ENCODE measurements around the gene UBE2L5.

The UBE2L5 gene

DNA sequence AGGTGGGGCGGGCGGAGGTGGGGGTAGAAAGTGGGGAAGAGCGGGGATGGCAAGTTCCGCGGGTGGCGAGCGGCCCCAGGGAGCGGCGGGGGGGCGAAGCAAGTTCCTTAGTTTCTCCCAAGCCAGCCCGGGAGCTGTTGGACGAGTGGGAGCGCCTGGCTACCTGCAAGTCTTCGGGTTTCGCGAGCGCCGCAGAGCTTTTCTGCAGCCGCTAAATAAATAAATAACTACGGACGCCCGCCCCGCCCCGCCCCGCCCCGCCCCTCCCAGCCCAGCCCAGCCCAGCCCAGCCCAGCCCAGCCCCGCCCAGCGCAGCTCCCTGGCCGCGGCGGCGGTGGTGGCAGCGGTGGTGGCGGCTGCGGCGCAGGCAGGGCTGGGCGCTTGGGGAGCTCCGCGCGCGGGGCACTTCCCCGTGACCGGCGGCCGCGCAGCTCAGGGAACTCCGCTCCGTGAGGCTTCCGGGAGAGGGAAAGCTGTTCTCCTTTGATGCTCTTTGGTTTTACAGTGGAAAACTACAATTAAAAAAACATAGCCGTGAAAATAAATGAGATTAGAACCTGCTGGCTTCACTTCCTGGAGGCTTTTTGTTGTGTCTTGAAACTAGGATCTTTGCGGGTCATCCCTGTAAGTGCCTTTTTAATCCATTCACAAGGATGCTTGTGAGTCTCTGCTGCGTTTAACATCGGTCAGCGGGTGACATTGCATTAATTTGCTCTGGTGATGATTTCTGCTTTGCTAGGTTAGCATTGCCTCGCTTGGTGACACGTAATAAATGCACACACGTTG, at the start of gene UBE2L5:
Gene UBE2L5, plus strand, starts transcription at position 440 of the 786 bp plus-strand sequence. CDS start 5,498 bp downstream, outside the sequence.
- peak; percentile 60 for DNase-seq

DNA sequence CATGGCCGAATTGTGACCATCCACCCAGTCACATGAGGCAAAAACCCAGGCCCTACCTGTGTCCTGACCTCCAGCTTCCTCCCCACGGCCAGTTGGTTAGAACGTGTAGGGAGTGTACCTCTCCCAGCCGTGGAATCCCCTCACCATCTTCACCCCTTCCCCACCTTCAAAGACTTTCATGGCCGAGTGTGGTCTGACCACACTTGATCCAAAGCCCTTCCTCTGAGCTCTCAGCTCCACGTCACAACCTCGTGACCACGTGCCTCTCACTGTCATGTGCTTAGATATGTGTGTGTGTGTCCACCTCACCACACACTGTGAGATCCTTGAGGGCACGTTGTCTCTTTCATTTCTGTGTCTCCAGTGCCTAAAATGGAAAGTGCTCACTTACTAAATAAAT, 48.6 kb upstream of the UBE2L5 start:
- peak; percentile 45 for DNase-seq

DNA sequence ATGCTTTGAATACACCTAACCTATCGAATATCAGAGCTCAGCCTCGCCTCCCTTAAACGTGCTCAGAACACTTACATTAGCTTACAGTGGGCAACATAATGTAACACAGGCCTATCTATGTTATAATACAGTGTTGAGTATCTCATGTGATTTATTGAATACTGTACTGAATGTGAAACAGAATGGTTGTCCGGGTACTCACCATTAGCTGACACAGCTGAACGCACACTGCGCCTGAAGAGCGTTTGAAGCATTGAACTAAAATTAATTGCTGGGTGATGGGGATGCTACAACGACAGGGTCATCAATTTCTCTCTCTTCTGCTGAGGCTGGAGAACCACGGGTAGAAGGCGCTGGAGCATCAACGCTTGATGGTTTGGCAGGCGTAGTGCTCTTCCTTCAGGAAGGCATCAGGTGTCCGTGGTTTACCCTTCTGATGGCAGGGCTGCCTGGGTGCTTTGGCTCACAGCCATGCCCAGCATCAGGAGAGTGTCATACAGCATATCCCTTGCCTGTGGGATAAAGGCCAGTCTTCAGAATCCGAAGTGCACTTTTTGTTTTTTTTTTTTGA, 46.9 kb upstream of the UBE2L5 start:
- no peak for DNase-seq

DNA sequence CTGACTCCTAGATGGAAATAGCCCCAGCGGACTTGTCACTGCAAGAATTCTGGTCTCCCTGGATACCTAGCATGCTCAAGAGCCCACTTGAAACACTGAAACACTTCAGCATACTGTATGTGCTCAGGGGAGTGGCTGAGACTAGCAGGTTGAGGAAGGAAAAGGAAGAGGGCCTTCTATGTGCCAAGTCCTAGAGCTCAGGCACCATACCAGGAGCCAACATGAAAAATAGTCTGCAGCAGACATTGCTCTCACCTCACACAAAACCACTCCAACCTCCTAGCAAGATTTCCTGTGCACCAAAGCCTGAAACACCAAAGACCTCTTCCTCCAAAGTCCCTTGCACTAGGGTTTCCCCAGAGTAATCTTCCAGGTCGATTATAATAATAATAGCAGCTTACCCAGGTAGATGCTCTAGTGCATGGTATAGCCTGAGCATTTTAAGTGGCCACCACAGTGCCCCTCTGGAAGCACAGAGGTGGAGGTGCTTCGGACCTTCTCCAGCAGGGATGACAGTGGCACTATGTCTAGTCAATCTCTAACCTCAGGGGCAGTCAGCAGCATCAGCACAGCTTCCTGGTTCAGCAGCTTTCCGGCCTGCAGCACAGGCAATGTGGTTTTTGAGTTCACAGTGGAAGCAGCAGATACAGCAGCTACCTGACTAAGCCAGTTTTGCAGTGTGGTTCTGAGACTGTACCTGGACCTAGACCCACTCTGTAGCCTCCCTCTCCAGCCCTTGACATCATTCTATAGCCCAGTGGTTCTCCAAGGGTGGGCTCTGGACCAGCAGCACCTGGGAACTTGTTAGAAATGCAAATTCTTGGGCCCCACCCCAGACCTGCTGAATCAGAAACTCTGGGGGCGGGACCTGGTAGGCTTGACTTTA, 45.6 kb upstream of the UBE2L5 start:
- peak; percentile 72 for DNase-seq

DNA sequence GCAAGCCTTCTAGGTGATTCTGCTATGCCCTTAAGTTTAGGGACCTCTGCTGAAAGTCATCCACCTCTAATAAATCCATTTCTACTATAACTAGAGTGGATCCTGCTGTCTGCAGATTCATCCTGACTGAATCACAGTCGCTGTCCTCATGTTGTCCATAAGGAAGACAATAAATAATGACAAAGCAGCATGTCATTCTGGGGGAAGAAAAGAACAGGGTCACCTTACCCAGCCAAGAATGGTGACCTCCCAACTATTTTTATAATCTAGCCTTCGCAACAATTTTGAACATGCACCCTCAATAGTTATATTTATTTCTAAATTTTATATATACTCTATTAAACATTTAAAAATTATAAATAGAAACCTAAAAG, 45.0 kb upstream of the UBE2L5 start:
- no peak for DNase-seq

DNA sequence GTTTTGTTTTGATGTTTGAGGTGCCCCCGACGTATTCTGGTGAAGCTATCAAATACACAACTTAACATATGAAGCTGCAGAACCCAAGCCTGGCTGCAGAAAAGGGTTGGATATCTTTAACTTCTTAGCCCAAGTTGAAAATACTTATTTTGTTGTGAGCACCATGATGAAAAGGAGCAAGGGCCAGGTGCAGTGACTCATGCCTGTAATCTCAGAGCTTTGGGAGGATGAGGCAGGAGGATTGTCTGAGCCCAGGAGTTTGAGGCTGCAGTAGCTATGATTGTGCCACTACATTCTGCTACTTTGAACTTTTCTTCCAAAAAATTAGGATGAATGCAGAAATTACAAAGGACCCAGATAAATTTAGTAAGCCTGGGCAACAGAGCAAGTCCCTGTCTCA, 44.1 kb upstream of the UBE2L5 start:
- DNase-seq, result no peak

DNA sequence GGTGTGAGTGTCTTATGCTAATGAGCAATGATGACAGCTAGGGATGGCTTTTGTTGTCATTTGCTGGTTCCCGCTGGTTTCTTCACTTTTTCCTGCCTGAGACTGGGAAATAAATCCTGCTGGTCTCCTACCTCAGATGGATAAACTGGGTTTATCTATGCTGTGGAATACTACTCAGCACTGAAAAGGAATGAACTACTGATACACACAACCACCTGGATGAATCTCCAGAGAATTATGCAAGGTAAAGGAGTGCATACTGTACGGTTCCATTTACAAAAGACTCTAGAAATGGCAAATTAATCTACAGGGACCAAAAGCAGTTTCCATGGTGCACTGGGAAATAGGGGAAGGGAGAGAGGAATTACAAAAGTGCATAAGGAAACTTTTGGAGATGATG, 41.2 kb upstream of the UBE2L5 start:
- DNase-seq, result no peak

DNA sequence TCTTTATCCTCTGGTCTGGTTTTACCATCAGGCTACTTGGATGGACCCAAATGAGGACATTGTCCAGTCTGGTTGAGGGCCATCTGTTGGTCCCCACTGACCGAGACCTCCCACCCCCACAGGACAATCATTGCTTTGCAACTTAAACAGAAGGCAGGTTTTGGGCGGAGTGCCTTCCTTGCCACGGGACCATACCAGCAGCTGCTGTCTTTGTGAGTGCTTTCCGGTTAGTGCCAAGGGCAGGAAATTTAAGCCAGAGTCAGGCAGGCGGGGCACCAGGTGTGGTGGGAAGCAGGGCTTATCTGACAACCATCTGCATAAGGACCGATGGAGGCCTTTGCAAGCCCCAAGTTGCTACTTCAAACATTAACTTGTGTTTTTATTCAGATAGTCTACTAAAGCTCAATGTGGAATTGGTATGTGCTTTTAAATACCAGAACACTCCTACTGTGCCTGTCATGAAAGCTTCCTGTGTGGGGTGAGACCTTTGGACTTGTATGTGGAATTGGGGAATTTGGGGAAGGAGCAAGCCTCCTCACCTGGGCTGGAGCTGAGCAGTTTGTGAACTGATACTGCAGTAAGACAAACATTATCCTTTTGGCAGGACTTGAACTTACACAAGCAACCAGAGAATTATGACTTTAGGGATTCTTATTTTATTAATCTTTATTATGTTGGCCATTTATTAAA, 39.3 kb upstream of the UBE2L5 start:
- no peak for DNase-seq

DNA sequence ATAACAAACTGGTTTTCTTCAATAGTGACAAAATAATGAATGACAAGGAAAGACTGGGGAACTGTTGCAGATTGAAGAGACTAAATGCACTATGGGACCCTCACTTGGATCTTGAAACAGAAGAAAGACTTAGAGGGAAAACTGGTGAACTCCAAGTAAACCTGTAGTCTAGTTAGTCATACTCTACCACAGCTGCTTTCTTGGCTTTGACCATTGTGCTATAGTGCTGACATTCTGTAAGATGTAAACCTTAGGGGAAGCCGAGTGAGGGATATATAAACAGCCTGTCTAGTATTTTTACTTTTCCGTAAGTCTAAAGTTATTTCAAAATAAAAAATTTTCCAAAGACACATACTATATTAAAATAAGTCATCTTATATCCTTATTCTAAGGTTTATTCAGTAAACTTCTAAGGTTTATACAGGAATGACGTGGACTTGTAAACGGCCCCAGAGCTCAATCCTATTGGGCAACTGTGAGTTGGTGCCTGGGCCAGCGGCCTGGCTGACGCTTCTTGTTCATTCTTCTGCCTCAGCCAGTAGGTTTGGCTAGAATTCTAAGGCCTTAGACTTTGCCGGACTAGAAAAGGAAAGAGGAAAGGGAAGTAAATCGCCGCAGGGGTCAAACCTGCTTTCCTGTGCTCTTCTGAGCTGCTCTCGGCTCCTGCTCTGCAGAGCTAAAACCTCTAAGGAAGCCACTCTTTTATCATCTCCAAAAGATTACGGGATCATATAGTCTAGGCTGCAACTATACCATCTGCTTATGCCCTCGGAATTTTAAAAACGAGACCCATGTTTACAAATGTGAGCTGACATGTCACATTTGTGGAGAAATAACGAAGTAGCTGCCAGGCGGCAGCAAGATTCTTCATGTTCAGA, 33.6 kb upstream of the UBE2L5 start:
- no peak for DNase-seq

DNA sequence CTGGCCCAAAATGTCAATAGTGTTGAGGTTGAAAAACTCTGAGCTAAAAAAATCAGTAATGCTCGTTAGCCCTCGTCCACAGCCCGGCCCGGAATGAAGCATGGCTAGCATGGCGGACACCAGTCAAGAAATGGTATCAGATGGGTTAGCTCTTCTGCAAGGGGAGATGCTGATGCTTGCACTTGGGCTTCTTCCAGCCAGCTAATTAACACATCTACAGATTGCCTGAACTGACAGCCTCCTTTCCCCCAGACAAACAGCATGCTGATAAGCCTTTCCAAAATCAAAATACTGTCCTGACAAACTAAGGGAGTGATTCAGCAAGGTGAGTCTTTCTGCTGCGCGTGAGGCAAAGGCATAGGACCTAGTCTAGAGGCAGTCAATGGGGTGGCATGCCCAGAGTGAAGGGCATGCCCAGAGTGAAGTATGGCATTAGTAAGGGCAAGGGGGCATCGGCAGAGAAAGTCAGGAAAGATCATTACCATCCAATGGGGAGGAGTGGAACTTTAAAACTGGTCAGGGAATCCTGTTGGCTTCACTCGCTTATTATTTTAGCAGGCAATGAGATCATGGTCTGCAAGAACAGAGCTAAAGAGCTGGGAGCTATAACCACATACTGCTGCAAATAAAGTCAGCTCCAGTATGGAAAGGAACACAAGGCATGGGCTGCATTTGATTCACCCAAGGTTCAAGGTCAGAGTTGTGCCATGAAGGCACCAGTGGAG, 30.2 kb upstream of the UBE2L5 start:
- no peak for DNase-seq

DNA sequence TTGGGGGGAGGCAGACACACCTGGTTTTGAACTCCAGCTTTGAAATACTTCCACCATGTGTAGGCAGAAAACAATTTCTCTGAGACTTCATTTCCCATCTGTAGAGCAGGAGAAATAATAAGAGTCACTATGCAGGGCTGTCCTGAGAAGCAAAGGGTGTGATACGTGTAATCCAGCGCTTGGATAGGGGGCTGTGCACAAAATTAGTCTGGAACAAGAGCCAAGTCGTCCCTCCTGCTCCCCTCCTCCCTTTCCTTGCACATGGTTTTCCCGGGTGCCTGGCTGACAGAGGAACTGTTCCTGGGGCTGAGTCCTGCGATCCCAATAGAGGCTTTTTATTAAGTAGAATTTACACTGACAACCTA, 29.6 kb upstream of the UBE2L5 start:
- no peak for DNase-seq

DNA sequence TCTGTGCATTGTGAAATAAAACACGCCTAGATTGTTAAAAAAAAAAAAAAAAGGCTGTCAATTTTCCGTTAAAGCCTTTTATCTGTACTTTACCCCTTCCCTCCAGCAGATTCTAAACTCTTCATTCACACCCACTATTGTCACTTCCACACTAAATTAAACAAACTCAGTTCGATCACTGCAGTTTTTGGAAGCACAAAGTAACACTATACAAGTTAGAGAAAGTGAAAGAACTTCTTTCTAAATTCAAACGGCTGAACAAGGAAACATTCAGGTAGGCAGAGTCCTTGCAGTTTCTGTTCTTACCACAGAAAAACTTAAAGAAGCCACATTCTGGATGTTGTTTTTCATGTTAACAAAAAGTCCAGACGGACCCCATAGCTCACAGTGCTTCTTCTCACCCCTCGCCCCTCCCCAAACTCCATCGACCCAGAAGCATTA, 27.5 kb upstream of the UBE2L5 start:
- no peak for DNase-seq

DNA sequence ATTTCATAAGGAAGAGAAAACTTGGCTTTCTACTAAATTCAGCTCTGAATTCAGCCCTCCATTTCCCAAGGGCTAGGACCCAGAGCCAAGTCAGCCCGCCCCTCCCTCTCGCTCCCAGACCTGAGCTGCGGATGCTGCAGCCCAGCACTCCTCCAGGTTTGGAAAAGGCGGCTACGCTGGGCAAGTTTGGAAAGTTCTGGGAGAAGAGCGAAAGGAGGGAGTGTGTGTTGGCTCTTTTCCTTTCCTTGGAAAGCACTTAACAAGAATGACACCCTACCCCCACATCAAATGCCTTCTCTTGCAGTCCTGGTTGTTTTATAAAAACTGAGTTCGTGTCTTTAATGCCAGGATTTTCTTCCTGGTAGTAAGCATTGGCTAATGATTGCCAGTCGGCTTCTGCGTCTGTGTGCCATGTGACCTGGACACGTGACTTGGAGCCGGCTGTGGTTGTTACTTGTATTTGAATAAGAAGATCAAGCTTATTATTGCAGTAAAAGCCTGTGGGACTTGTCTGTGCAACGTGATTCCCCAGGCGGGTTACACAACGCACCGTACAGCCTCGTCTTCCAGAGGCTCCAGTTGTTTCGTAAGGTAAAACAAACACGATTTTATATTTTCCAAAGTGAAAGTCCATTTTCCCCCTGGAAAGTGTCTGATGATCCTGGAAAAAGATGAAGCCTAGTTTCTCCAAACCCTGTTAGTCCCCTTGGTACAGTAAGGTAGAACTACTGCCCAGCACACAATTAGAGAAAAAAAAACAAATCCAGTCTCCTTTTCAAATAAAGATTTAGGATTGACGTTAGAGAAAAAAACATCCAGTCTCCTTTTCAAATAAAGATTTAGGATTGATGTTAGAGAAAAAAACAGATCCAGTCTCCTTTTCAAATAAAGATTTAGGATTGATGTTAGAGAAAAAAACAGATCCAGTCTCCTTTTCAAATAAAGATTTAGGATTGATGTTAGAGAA, 26.8 kb upstream of the UBE2L5 start:
- DNase-seq, result peak; percentile 71

DNA sequence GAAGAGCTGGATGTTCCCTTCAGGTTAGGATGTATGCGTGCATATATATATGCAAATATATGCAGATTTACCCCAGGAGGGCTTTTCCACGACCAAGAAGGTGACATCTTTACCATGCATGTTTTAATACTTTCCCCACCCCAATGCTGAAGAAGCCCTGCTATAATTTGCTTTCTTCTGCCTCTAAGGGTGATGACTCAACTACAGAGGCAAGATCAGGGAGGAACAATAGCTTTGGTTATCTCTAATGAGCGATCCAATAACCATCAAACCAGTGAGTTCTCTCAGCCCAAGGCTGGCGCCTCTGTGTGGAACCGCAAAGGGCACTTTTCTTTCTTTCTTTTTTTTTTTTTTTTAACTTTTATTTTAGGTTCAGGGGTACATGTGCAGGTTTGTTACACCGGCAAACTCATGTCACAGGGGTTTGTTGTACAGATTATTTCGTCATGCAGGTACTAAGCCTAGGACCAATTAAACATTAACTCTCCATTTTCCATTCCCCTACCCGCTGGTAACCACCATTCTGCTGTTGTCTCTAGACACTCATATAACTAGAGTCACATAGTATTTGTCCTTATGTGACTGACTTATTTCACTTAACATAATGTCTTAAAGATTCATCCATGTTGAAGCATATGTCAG, 25.7 kb upstream of the UBE2L5 start:
- DNase-seq, result no peak

DNA sequence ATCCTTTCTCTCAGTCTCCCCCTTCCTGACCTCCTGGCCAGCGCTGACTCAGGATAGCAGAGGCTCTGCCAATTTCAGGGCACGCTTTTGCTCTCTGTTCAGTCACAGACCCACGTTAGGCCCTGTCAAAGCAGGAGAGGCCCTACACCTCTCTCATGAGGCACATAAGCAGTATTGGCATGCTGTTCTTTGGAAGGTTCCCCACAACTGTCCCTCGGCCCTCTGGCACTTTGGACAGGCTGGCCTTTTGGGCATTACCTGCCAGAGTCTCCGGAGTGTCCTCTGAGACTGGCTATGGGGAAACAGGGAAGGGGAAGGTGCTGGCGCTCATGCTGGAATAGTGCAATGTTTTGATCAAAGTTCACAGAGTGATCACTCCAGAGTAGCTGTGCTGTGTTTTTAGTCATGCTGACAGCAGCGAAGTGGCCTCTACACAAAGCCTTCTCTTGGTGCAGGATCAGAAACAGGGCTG, 23.7 kb upstream of the UBE2L5 start:
- no peak for DNase-seq

DNA sequence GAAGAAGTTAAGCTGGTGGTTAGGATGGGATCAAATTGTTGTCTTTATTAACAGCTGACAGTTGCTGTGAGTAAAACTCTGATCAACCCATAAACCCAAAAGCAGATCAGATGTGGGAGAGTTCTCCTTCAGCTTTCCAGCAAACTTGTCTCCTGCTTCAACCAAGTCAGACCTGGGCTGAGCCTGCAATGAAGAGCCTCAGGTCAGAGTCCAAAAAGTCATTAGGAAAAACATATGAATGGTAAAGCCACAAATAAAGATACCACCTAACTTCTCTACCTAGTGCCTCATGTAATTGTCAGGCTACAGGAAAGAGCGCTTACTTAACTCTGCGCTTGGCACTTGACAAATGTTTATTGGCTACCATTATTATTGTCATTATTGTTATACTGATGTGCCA, 21.9 kb upstream of the UBE2L5 start:
- DNase-seq, result no peak

DNA sequence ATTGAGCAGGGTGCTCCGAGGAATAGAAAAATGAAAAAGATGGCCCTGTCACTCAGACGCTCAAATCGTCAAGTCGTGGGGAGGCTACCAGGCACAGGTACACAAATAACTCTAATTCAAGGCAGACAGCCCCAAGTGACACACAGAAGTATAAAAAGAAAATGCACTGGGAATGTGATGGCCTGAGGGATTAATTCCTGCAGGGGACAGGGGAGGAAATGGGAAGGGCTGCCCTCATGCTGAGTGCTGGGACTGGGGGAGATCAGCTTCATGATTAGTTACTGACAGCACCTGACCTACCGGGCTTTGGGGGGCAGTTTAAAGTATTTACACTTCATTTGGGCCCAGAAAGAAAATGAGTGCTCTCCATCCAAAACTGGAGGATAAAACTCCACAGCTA, 20.9 kb upstream of the UBE2L5 start:
- no peak for DNase-seq

DNA sequence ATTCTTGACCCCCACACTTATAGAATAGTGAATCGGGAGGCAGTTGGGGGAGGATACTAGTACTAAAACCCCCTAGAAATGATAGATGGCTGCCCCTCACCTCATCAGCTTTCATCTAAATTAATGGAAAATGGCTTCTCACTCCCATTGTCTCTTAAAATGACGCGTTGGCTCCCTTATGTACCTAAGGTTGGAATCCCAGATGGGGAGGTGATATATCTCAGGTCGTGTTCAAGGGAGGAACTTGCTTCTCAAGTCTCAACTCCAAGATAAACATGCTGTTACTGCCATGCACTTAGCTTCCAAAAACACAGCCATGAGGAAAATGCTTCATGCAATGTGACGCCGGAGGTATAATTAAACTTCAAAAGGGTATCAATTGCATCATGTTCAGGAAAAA, 18.8 kb upstream of the UBE2L5 start:
- DNase-seq, result no peak

DNA sequence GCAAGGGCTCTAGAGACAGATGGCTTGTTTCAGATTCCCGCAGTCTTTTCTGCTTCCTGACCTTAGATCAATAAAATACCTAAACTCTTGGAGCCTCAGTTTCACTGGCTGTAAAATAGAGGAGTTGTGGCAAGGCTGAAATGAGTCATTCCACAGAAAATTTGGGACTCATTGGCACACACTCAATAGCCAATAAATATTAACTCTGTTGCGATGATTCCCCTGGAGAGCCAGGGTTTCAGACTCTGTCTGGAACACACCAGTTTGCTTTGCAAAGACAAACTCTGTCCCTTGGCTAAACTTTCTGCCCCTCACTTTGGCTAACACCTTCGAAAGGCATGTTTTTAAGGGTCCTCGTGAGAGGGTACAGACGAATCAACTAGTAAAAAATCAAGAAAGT, 18.1 kb upstream of the UBE2L5 start:
- no peak for DNase-seq

Data from stimulated activated CD4-positive, alpha-beta T cell treated with anti-CD3 and anti-CD28 coated beads, Interleukin-1b, Interleukin-23, amount 100 ng/mL, for 48 hours (primary cell).